ENCODE measurements around the gene FAM43A. TPM values are rescaled to one million over a fixed set of nuclear protein-coding genes. Genes with fewer than 3 reads are reported as not detected.

Gene FAM43A
- polyA plus RNA-seq, 1 donor (not counting 4 experiments of a cell fraction or from before 2014, with no cell fraction given) = 1.1 TPM

- no peak overlapping the region for H3K27ac ChIP-seq (ENCODE audit: control insufficient read depth, insufficient read depth, low read length)
- H3K4me3 ChIP-seq (ENCODE audit: control insufficient read depth in 2 of 3, extremely low read depth in 1 of 3, insufficient read depth in 2 of 3, low read depth in 1 of 3, low read length in 3 of 3) = no peak overlapping the region
- no peak overlapping the region for H3K4me2 ChIP-seq (ENCODE audit: control insufficient read depth, extremely low read depth, insufficient read depth, low read depth, low read length)
- FAIRE-seq (no peak), DNase-seq (ENCODE audit: low read depth, low spot score) (no peak)
- dilution Hi-C loops (cut with MboI; ENCODE audit: extremely low pct_ligation_motif_present, low sequenced_read_pairs) = no loop called here
- TF ChIP-seq EZH2 (IDR thresholded peaks at IDR 0.05; ENCODE audit: low read length) (no peak), CTCF (optimal IDR thresholded peaks at IDR 0.05 in 1 of 3, IDR thresholded peaks at IDR 0.05 in 1 of 3, conservative IDR thresholded peaks at IDR 0.05 in 1 of 3; ENCODE audit: extremely low read depth in 1 of 3, insufficient read depth in 2 of 3, low read length in 3 of 3) (no peak)
- H3K27me3 ChIP-seq (ENCODE audit: control insufficient read depth, extremely low read depth, insufficient read depth, low read length) = no peaks in the 10 kb centered on the region
- no peak overlapping the region for H2AFZ ChIP-seq (ENCODE audit: control insufficient read depth, low read length)
- H3K79me2 ChIP-seq (ENCODE audit: control insufficient read depth, insufficient read depth, low read length) = no peaks in the 10 kb centered on the region
- H3K36me3 ChIP-seq (ENCODE audit: control insufficient read depth in 2 of 2, extremely low read depth in 1 of 2, insufficient read depth in 2 of 2, low read length in 2 of 2) = no peaks in the 10 kb centered on the region
- H3K4me1 ChIP-seq (ENCODE audit: control insufficient read depth, extremely low read depth, insufficient read depth, low read length) = peaks cover 22% of the 10 kb centered on the region
- no peaks in the 10 kb centered on the region for H3K9me3 ChIP-seq (ENCODE audit: control insufficient read depth, low read depth, low read length)
- H3K9ac ChIP-seq (ENCODE audit: control insufficient read depth, extremely low read depth, insufficient read depth, low read length) = no peak overlapping the region
- H4K20me1 ChIP-seq (ENCODE audit: control insufficient read depth, extremely low read depth, insufficient read depth, low read length) = no peaks in the 10 kb centered on the region
- no peaks in the 10 kb centered on the region for H3K9me1 ChIP-seq (ENCODE audit: control insufficient read depth, extremely low read depth, insufficient read depth, low read length)
Observed at GRCh38 chr3:194714137-194714455, 28.4 kb downstream of the FAM43A start.

- no peak overlapping the region for H2AFZ ChIP-seq (ENCODE audit: control insufficient read depth, low read length)
- no peaks in the 10 kb centered on the region for H3K36me3 ChIP-seq (ENCODE audit: control insufficient read depth in 2 of 2, extremely low read depth in 1 of 2, insufficient read depth in 2 of 2, low read length in 2 of 2)
- H3K9me1 ChIP-seq (ENCODE audit: control insufficient read depth, extremely low read depth, insufficient read depth, low read length) = no peaks in the 10 kb centered on the region
- H3K4me2 ChIP-seq (ENCODE audit: control insufficient read depth, extremely low read depth, insufficient read depth, low read depth, low read length) = peak overlapping the region; percentile 20
- no peak overlapping the region for H3K9ac ChIP-seq (ENCODE audit: control insufficient read depth, extremely low read depth, insufficient read depth, low read length)
- peak overlapping the region; percentile 58 for H3K27ac ChIP-seq (ENCODE audit: control insufficient read depth, insufficient read depth, low read length)
- TF ChIP-seq CTCF (optimal IDR thresholded peaks at IDR 0.05 in 1 of 3, IDR thresholded peaks at IDR 0.05 in 1 of 3, conservative IDR thresholded peaks at IDR 0.05 in 1 of 3; ENCODE audit: extremely low read depth in 1 of 3, insufficient read depth in 2 of 3, low read length in 3 of 3) (no peak), EZH2 (IDR thresholded peaks at IDR 0.05; ENCODE audit: low read length) (no peak)
- H3K4me1 ChIP-seq (ENCODE audit: control insufficient read depth, extremely low read depth, insufficient read depth, low read length) = peaks cover 22% of the 10 kb centered on the region
- H3K27me3 ChIP-seq (ENCODE audit: control insufficient read depth, extremely low read depth, insufficient read depth, low read length) = no peaks in the 10 kb centered on the region
- H4K20me1 ChIP-seq (ENCODE audit: control insufficient read depth, extremely low read depth, insufficient read depth, low read length) = no peaks in the 10 kb centered on the region
- no peaks in the 10 kb centered on the region for H3K79me2 ChIP-seq (ENCODE audit: control insufficient read depth, insufficient read depth, low read length)
- DNase-seq (ENCODE audit: low read depth, low spot score) = no peak
- no peaks in the 10 kb centered on the region for H3K9me3 ChIP-seq (ENCODE audit: control insufficient read depth, low read depth, low read length)
- dilution Hi-C loops (cut with MboI; ENCODE audit: extremely low pct_ligation_motif_present, low sequenced_read_pairs) = no loop called here
- no peak overlapping the region for H3K4me3 ChIP-seq (ENCODE audit: control insufficient read depth in 2 of 3, extremely low read depth in 1 of 3, insufficient read depth in 2 of 3, low read depth in 1 of 3, low read length in 3 of 3)
- no peak for FAIRE-seq
Observed at GRCh38 chr3:194714564-194714963, 28.9 kb downstream of the FAM43A start.

Measured in keratinocyte (primary cell).